GM21576 (cell line): Measurements from ENCODE around the gene CLEC1A.

Experiments used
- ATAC-seq: cut with Tn5 transposase; IDR thresholded peaks from one replicate; pipeline ENCODE4 v1.9.1; 2021; ENCODE audit warnings: mild to moderate bottlenecking, moderate library complexity; ENCODE audit not compliant: unreplicated experiment

Gene CLEC1A

DNA sequence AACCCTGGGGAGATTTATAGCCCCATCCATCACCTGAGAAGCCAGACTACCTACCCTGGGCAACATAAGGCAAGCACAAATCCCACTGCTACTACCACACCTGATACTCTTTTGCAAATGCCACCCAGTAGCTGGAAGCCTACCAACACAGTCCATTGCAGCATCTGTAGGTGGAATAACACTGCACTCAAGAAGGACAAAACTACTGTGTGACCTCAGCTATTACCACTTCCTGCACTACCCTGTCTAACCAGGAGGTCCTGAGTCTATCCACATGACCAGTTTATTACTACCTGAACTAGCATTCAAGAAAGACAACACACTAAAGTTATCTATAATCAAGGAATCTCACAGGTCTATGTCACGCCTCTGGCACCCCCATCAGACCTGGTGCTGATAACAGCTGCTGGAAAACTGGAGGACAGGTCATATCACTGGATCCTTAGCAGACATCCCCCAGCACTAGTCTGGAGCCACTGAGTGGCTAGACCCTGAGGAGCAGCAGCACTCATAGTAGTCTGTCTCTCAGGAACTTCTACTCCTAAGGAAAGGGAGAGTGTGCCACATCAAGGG is 2.9 kb upstream of the CLEC1A start:
- ATAC-seq: no peak

GRCh38 chr12:10101042-10101579 is 2.3 kb upstream of the CLEC1A start:
- no peak for ATAC-seq

- no peak for ATAC-seq
These were observed 1.3 kb downstream of the CLEC1A start for GRCh38 chr12:10097521-10097920.

DNA sequence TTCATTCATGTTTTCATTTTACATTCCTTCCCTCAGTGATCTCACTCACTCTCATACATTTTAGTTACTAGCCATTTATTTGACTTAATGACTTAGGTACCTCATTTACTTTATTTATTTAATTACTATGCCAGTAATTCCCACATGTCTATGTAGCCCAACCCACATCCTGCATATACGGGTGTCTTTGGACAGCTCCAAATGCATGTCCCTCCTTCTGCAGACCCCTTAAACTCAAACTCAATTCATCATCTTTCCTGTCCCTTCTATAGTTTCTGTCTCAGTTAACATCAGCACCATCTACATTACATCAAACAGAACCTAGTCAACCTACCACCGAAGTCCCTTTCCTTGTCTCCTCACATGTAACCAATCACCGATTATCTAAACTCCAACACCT is 2.8 kb downstream of the CLEC1A start:
- ATAC-seq: no peak

DNA sequence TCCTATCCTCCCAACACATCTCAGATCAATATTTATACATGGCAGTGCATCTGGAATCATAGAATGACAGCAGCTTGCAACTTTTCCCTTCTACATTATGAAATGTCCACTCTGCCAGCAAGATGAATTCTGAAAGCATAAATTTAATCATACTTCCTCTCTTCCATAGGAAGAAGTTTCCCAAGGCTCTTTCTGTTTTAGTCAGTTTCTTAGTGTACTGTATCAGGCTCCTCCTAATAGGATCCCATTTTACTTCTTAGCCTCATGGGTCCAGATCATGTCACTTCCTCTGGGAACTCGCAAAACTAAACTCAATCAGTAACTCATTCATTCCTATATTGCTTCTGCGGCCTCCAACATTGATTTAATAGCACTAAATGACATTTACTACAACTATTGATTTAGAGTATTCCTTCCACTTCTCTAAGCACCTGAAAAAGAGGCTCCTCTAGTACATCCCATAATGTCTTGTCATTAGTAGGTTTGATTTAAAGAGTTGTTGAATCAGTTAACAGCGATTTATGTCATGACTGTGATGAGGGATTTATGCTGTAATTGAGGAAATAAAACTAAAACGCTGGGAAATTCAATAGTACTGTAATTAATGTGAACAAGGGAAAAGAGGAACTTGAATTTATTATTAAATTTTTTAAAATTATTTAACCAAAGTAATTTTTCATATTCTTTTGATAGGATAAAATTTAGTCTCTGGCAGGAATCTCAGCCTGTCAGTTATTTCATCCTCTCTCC is 4.0 kb downstream of the CLEC1A start:
- ATAC-seq: no peak

DNA sequence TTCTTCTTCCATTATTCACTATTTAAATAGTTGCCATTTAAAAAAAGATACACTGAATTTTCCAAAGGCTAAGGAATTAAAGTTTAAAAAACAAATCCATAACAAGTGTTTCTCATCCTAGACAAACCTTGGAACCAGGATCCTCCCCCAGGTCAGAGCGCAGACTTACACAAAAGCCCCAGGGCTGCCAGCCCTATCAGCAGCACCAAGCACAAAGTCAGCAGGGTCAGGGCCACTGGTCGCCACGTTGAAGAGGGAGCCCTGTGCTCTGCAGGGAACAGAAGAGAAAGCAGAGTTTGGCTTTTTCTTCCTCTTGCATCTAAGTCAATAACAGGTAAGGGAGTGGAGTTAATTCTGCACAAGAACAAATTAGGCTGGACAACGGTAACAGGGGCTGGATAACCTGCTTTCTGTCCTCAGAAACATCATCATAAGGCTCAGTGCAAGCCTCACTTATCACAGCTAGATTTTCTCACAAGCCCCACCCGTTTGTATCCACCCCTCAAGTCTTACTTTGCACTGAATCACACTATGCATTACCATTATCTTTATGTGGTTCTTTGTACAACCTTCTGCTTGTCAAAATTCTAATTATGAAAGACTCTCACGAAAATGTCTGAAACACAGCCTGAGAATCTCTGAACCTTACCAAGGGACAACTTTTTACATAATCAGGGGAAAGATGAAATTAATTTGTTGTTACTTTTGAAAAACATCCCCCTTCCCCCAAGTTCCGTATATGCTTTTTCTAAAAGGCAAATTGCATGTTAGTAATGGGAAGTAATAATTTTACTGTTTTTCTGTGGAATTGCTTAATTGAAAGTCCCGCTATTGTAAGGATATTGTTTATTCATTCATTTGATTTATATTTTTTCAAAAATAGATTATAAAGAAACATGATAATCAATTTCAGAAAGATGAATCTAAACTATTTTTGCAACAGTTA is 9.6 kb downstream of the CLEC1A start:
- no peak for ATAC-seq

GRCh38 chr12:10088031-10088430 is 10.8 kb downstream of the CLEC1A start:
- no peak for ATAC-seq

GRCh38 chr12:10086387-10086786 is 12.4 kb downstream of the CLEC1A start:
- no peak for ATAC-seq

DNA sequence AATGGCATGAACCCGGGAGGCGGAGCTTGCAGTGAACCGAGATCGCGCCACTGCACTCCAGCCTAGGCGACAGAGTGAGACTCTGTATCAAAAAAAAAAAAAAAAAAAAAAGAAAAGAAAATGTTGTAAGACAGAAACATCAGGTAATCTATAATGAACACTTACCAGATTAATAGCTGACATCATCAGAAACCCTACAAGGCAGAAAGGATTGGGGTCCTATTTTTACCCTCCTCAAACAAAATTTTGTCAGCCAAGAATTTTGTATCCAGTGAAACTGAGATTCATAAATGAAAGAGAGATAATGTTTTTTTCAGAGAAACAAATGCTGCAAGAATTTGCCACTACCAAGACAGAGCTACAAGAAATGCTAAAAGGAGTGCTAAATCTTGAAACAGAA is 14.1 kb downstream of the CLEC1A start:
- ATAC-seq: no peak

DNA sequence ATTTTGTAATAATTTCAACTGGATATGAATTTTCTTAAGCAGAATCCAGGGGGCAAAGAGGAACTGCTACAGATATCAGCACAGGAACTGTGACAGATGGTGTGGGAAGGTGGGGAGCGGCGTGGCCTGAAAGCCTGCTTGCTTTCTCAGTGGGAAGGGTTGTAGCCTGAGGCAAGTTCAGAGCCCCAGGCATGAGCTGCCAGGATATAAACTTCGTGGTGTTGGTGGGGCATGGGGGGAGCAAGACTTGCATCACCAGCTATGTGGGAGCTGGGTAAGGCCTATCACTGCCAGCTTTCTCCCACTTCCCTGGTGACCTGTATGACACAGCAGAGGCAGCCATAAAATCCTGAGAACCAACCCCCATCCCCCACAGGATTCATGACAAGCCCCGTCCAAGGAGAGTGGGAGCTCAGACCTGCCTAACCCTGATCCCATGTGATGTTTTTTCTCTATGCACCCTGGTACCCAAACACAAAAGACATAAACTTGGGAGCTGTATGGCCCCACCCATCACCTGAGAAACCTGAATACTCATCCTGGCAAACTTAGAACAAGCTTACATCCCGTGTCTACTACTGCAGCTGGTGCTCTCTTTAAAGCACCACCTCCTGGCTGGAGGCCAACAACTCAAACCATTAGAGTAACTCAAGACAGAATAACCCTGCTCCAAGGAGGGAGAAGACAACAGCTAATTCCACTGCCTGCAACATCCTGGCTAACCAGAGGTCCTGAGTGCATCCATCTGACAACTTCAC is 16.5 kb downstream of the CLEC1A start:
- ATAC-seq: no peak

DNA sequence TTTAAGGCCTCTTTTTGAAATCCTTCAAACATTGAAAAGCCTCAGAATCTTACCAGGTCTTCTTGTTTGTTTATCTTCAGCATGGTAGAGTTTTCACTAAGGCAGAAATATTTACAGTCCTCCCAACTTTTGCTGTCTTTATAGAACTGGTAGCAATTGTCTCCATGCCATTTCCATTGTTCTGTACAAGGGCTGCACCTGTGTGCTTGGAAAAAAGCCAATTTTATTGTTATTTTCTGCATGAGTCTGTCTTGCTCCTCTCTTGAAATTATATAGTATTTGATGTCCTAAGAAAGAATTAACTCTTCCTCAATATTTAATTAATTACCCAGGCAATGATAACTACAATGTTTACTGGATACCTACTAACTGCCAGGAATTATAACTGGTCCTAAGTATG is 23.3 kb downstream of the CLEC1A start:
- ATAC-seq: no peak

GRCh38 chr12:10073261-10073660 is 25.5 kb downstream of the CLEC1A start:
- ATAC-seq: no peak

GRCh38 chr12:10072131-10072530 is 26.7 kb downstream of the CLEC1A start:
- ATAC-seq: no peak

- ATAC-seq: no peak
These were observed 28.4 kb downstream of the CLEC1A start for GRCh38 chr12:10070380-10070779.

GRCh38 chr12:10069976-10070375 is 28.8 kb downstream of the CLEC1A start:
- ATAC-seq: no peak

DNA sequence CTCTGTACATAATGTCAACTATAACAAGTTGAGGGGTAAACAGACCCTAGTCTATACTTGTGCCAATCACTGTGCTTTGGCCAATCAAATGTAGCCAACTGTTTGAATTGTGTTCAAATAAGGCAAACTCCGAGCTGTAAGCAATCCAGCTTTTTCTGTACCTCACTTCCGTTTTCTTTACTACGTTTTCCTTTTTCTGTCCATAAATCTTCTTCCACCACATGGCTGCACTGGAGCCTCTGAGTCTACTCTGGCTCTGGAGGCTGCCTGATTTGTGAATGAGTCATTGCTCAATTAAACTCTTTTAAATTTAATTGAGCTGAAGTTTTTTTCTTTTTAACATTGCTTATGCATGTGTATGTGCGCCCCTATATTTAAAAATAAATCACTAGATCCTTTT is 29.7 kb downstream of the CLEC1A start:
- ATAC-seq: no peak

- no peak for ATAC-seq
These were observed 30.1 kb downstream of the CLEC1A start for GRCh38 chr12:10068644-10069043.

DNA sequence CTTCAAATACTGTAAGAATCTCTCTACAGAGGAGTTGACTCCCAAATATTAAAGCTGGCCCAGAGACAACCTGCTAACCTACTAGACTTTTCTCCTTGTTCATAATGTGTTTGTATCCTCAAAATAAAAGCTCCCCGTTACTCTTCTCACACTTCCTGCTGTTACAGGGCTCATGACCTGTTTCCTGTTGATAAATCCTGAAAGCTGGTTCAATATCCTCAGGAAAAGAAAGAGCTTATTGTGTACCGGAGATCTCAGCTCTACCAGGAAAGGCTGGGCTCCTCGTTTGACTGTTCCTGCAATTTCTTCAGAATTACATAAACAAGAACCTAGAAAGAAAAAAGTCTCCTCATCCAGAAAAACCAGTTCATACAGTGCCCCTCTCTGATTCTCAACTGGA is 30.8 kb downstream of the CLEC1A start:
- ATAC-seq: no peak

DNA sequence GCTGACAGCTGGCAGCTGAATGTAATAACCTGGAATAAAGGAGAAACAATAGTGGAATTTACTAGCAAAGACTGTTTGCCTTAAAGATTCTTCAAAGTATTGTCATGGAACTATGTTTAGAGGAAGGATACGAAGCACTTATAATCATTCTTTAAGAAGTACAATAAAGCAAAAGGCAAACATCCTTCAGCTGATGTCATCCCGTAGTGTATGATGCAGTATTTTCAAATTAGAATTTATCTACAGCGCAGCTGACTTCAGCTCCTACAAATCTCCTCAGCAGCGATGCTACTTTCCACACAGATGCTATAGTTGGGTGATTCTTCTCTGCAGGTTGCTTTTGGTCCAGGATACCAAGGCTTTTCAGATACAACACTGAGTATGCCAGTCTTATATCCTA is 31.5 kb downstream of the CLEC1A start:
- ATAC-seq: no peak

GRCh38 chr12:10065241-10065640 is 33.5 kb downstream of the CLEC1A start:
- no peak for ATAC-seq

DNA sequence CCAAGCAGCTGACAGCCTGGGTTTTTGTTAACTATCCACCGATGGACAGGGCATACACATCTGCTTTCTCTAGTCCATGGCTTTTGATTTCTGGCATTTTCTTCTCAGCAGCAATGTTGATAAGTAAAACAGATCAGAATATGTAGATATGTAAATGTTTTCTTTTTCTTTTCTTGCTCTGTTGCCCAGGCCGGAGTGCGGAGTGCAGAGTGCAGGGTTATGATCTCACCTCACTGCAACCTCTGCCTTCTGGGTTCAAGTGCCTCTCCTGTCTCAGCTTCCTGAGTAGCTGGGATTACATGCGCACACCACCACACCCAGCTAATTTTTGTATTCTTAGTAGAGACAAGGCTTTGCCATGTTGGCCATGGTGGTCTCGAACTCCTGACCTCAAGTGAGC is 40.4 kb downstream of the CLEC1A start:
- no peak for ATAC-seq
